ENCODE results near the gene CLEC9A. TPM values are rescaled to one million over a fixed set of nuclear protein-coding genes. Genes with fewer than 3 reads are reported as not detected.

CLEC9A gene
- not detected for total RNA-seq
- not detected for polyA plus RNA-seq

DNA sequence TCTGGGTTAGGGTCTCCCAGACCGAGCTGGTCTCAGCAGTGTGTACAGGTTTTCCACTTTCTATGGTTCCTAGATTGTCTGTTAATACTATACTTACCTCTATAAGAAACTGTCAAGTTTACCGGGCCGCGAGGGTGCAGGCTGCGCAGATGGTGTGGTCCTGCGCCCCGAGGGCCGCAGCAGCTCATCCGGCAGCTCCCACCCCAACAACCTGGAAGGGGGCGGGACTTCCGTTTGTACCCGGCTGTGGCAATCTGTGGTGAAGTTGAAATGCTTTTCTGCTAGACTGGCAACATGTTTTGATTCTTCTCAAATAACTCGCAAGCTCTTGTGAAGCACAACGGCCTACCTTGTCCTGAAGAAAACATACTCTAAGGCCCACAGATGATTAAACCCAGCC, at the start of gene CLEC9A:
CLEC9A (plus strand) TSS at position 237 of the 400 bp plus-strand sequence. CDS start 22,006 bp downstream, outside the sequence.
- Histone ChIP-seq H3K4me1 (ENCODE audit: control insufficient read depth, insufficient read depth, low read length, poor library complexity, severe bottlenecking) (no peaks in the 10 kb centered on the region), H3K9me3 (ENCODE audit: control insufficient read depth in 2 of 2, low read length in 2 of 2) (no peaks in the 10 kb centered on the region), H3K27ac (ENCODE audit: insufficient read depth, low read length, poor library complexity, severe bottlenecking) (no peak within 1 kb of the TSS), H3K4me3 (ENCODE audit: low read depth, low read length) (no peak within 1 kb of the TSS), H3K27me3 (ENCODE audit: control insufficient read depth, insufficient read depth, low read length) (no peaks in the 10 kb centered on the region), H3K36me3 (ENCODE audit: control insufficient read depth, insufficient read depth, low read length) (no peaks in the 10 kb centered on the region)
- ATAC-seq (ENCODE audit: low read depth in 2 of 2) (no peak), DNase-seq (no peak)
- H3K27me3 Mint-ChIP-seq = peaks cover 42% of the 10 kb centered on the region
- H3K4me3 Mint-ChIP-seq = no peak within 1 kb of the TSS
- no peaks in the 10 kb centered on the region for H3K36me3 Mint-ChIP-seq
- H3K4me1 Mint-ChIP-seq = no peaks in the 10 kb centered on the region
- H3K9me3 Mint-ChIP-seq = peaks cover 0 to 3% (median 0%) of the 10 kb centered on the region in 7 donors
- no peak within 1 kb of the TSS for H3K27ac Mint-ChIP-seq

DNA sequence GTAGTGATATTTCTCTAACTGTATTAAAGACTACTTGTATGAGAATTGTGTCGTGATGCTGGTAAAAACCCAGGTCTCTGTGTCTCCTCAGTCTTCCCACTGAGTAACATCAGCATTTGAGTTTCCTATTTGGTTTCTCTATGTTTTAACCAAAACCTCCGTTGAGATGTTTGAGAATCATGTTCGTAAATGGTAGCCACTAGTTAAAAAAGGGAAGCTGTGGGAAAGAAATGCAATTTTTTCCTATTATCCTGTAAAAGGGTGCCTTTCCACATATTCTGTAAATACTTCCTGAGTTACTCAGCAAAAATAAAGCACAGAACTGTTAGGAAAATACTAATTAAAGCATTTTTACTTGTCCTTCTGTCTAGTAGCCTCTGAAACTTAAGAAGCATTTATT, 38.6 kb upstream of the CLEC9A start:
- Mint-ChIP-seq H3K4me3 (no peak overlapping the region), H3K27me3 (peaks cover 34% of the 10 kb centered on the region), H3K9me3 (peaks cover 0 to 4% (median 0%) of the 10 kb centered on the region in 7 donors), H3K4me1 (no peaks in the 10 kb centered on the region), H3K36me3 (no peaks in the 10 kb centered on the region), H3K27ac (peak overlapping the region in 1 of 3 donors; percentile 16)
- Histone ChIP-seq H3K36me3 (ENCODE audit: control insufficient read depth, insufficient read depth, low read length) (no peaks in the 10 kb centered on the region), H3K4me3 (ENCODE audit: low read depth, low read length) (no peak overlapping the region), H3K9me3 (ENCODE audit: control insufficient read depth in 2 of 2, low read length in 2 of 2) (no peaks in the 10 kb centered on the region), H3K4me1 (ENCODE audit: control insufficient read depth, insufficient read depth, low read length, poor library complexity, severe bottlenecking) (no peaks in the 10 kb centered on the region), H3K27ac (ENCODE audit: insufficient read depth, low read length, poor library complexity, severe bottlenecking) (no peak overlapping the region), H3K27me3 (ENCODE audit: control insufficient read depth, insufficient read depth, low read length) (peaks cover 36% of the 10 kb centered on the region)
- no peak for DNase-seq
- ATAC-seq (ENCODE audit: low read depth in 2 of 2) = no peak

DNA sequence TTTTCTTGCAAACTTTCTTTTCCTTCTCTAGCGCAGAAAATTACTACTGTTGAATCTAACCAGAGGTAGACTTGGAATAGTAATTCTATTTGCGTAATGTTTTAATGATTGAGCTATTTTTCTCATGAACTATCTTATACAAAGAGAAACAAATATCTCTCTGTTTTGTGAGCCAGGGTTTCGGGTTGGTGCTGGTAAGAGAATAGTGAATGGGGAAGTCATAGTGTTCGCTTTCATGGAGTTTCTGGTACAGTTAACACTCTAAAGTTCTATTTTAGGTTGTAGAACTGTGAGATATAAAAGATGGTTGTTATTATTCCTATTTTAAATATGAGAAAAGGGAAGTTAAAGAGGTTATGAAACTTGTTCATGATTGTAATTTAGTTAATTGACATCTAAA, 38.2 kb upstream of the CLEC9A start:
- Histone ChIP-seq H3K27me3 (ENCODE audit: control insufficient read depth, insufficient read depth, low read length) (peaks cover 38% of the 10 kb centered on the region), H3K27ac (ENCODE audit: insufficient read depth, low read length, poor library complexity, severe bottlenecking) (no peak overlapping the region), H3K4me3 (ENCODE audit: low read depth, low read length) (no peak overlapping the region), H3K9me3 (ENCODE audit: control insufficient read depth in 2 of 2, low read length in 2 of 2) (no peaks in the 10 kb centered on the region), H3K4me1 (ENCODE audit: control insufficient read depth, insufficient read depth, low read length, poor library complexity, severe bottlenecking) (no peaks in the 10 kb centered on the region), H3K36me3 (ENCODE audit: control insufficient read depth, insufficient read depth, low read length) (no peaks in the 10 kb centered on the region)
- ATAC-seq (ENCODE audit: low read depth in 2 of 2) (no peak), DNase-seq (no peak)
- no peak overlapping the region for H3K4me3 Mint-ChIP-seq
- peaks cover 0 to 4% (median 0%) of the 10 kb centered on the region in 7 donors for H3K9me3 Mint-ChIP-seq
- no peaks in the 10 kb centered on the region for H3K36me3 Mint-ChIP-seq
- no peaks in the 10 kb centered on the region for H3K4me1 Mint-ChIP-seq
- H3K27me3 Mint-ChIP-seq = peaks cover 31% of the 10 kb centered on the region
- no peak overlapping the region for H3K27ac Mint-ChIP-seq

DNA sequence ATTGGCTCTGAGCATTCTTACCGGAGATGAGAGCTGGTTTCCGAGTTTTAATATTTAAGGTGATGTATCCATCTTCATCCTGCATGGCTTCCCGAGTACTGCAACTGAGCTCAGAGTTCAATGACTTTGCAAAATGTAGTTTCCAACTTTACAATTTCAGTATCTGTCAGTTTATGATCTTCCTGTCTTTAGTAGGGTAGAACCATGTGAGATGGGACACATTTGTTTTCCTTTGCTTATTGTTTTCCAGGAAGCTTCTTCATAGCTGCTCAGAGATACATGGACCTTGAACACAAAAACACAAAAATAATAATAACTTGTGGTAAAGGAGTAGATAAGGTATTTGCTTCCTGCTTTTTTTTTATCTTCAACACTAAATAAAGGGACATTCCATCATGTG, 31.5 kb upstream of the CLEC9A start, which contains the start of gene CLEC1B:
CLEC1B (minus strand) TSS at position 106 of the 400 bp plus-strand sequence; CDS start at position 85, 21 bp downstream.
- Histone ChIP-seq H3K27me3 (ENCODE audit: control insufficient read depth, insufficient read depth, low read length) (peaks cover 19% of the 10 kb centered on the region), H3K4me3 (ENCODE audit: low read depth, low read length) (no peak within 1 kb of the TSS), H3K9me3 (ENCODE audit: control insufficient read depth in 2 of 2, low read length in 2 of 2) (no peaks in the 10 kb centered on the region), H3K36me3 (ENCODE audit: control insufficient read depth, insufficient read depth, low read length) (no peaks in the 10 kb centered on the region), H3K27ac (ENCODE audit: insufficient read depth, low read length, poor library complexity, severe bottlenecking) (no peak within 1 kb of the TSS), H3K4me1 (ENCODE audit: control insufficient read depth, insufficient read depth, low read length, poor library complexity, severe bottlenecking) (no peaks in the 10 kb centered on the region)
- ATAC-seq (ENCODE audit: low read depth in 2 of 2) (no peak), DNase-seq (no peak)
- H3K27ac Mint-ChIP-seq = no peak within 1 kb of the TSS
- no peaks in the 10 kb centered on the region for H3K36me3 Mint-ChIP-seq
- H3K9me3 Mint-ChIP-seq = no peaks in the 10 kb centered on the region
- no peaks in the 10 kb centered on the region for H3K4me1 Mint-ChIP-seq
- H3K4me3 Mint-ChIP-seq = no peak within 1 kb of the TSS
- peaks cover 16% of the 10 kb centered on the region for H3K27me3 Mint-ChIP-seq

DNA sequence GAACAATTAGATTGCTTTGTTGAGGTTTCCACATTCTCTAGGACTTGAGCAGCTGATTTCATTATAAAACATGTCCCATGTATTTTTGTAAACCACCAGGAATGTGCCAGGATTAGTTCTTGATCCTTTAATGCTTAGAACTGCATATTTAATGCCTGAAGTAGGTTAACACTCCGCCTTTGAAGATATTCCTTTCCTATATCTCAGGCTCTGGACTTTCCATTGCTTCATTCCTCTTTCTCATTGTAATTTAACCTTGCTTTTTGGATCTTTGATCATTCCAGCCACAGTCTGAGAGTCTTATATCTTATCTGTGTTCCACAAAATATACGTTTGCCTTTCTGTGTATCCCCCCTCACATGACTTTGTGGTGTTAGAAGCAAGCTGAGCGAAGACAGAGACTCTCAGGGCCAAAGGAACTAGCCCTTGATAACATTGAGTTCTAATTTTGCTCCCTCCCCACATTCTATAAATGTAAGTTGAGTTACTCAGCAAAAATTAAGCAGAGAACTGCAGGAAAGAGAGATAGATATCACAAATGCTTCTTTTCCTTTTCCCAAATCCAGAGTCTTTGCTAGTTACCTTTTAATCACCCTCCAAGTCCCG, 29.2 kb upstream of the CLEC9A start:
- Histone ChIP-seq H3K27me3 (ENCODE audit: control insufficient read depth, insufficient read depth, low read length) (peaks cover 9% of the 10 kb centered on the region), H3K4me3 (ENCODE audit: low read depth, low read length) (no peak overlapping the region), H3K36me3 (ENCODE audit: control insufficient read depth, insufficient read depth, low read length) (no peaks in the 10 kb centered on the region), H3K9me3 (ENCODE audit: control insufficient read depth in 2 of 2, low read length in 2 of 2) (no peaks in the 10 kb centered on the region), H3K27ac (ENCODE audit: insufficient read depth, low read length, poor library complexity, severe bottlenecking) (no peak overlapping the region), H3K4me1 (ENCODE audit: control insufficient read depth, insufficient read depth, low read length, poor library complexity, severe bottlenecking) (no peaks in the 10 kb centered on the region)
- Mint-ChIP-seq H3K36me3 (no peaks in the 10 kb centered on the region), H3K9me3 (no peaks in the 10 kb centered on the region), H3K4me1 (no peaks in the 10 kb centered on the region), H3K27me3 (peaks cover 16% of the 10 kb centered on the region), H3K4me3 (no peak overlapping the region), H3K27ac (no peak overlapping the region)
- DNase-seq = no peak
- no peak for ATAC-seq (ENCODE audit: low read depth in 2 of 2)

DNA sequence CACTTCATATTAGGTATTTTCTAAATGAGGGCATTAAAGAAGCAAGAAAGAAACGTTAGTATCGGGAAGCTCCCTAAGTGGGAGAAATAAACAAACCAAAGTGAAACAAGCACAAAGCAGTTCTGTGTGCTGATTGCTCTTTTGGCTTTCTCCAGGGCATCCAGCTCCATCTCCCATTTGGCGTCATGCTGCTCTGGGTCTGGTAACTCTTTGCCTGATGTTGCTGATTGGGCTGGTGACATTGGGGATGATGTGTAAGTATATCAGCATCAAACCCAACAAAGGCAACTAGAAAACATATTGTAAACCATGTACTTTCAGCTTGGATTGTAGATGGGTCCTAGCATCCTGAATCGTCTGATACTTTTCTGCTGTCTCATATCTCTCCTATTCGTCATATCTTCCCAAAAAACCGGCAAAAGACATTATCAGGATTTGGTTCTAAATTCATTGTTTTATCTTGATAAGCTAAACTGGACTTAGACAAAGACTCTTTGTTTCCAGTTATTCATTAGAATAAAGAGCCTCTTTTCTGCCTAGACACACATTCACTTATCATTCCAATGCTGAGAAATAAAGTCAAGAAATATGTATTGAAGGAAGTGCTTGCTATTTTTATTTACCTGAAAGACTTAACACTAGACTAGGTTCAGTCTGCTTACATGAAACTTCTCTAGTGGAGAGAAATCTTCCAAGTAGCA, 17.7 kb upstream of the CLEC9A start:
- H3K9me3 Mint-ChIP-seq = peaks cover 0 to 4% (median 0%) of the 10 kb centered on the region in 7 donors
- no peak for DNase-seq
- H3K4me3 ChIP-seq (ENCODE audit: low read depth, low read length) = no peak overlapping the region
- H3K9me3 ChIP-seq (ENCODE audit: control insufficient read depth in 2 of 2, low read length in 2 of 2) = no peaks in the 10 kb centered on the region
- no peaks in the 10 kb centered on the region for H3K4me1 Mint-ChIP-seq
- H3K4me3 Mint-ChIP-seq = no peak overlapping the region
- peaks cover 50% of the 10 kb centered on the region for H3K27me3 Mint-ChIP-seq
- ATAC-seq (ENCODE audit: low read depth in 2 of 2) = no peak
- H3K36me3 ChIP-seq (ENCODE audit: control insufficient read depth, insufficient read depth, low read length) = no peaks in the 10 kb centered on the region
- H3K27ac ChIP-seq (ENCODE audit: insufficient read depth, low read length, poor library complexity, severe bottlenecking) = no peak overlapping the region
- H3K27me3 ChIP-seq (ENCODE audit: control insufficient read depth, insufficient read depth, low read length) = peaks cover 17% of the 10 kb centered on the region
- H3K27ac Mint-ChIP-seq = no peak overlapping the region
- H3K36me3 Mint-ChIP-seq = no peaks in the 10 kb centered on the region
- no peaks in the 10 kb centered on the region for H3K4me1 ChIP-seq (ENCODE audit: control insufficient read depth, insufficient read depth, low read length, poor library complexity, severe bottlenecking)

DNA sequence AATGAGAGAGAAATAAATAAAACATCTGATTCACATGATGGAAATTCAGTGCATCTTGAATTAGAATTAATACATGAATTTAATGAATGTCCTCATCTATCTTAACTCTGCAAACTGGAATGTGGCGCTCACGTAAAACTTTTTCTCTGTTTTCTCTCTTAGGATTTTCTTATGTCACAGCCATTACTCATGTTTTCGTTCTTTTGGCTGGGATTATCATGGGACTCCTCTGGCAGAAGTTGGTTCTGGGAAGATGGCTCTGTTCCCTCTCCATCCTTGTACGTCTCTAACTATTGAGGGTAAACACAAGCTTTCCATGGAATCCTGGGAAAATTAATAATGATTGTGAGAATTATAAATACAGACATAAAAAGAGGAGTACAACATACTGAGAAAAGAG, 15.0 kb upstream of the CLEC9A start:
- Histone ChIP-seq H3K4me1 (ENCODE audit: control insufficient read depth, insufficient read depth, low read length, poor library complexity, severe bottlenecking) (no peaks in the 10 kb centered on the region), H3K27me3 (ENCODE audit: control insufficient read depth, insufficient read depth, low read length) (peaks cover 17% of the 10 kb centered on the region), H3K9me3 (ENCODE audit: control insufficient read depth in 2 of 2, low read length in 2 of 2) (no peaks in the 10 kb centered on the region), H3K27ac (ENCODE audit: insufficient read depth, low read length, poor library complexity, severe bottlenecking) (no peak overlapping the region), H3K36me3 (ENCODE audit: control insufficient read depth, insufficient read depth, low read length) (no peaks in the 10 kb centered on the region), H3K4me3 (ENCODE audit: low read depth, low read length) (no peak overlapping the region)
- DNase-seq (no peak), ATAC-seq (ENCODE audit: low read depth in 2 of 2) (no peak)
- no peaks in the 10 kb centered on the region for H3K36me3 Mint-ChIP-seq
- H3K4me3 Mint-ChIP-seq = no peak overlapping the region
- H3K27me3 Mint-ChIP-seq = peaks cover 49% of the 10 kb centered on the region
- no peak overlapping the region for H3K27ac Mint-ChIP-seq
- H3K9me3 Mint-ChIP-seq = peaks cover 0 to 4% (median 0%) of the 10 kb centered on the region in 7 donors
- no peaks in the 10 kb centered on the region for H3K4me1 Mint-ChIP-seq

DNA sequence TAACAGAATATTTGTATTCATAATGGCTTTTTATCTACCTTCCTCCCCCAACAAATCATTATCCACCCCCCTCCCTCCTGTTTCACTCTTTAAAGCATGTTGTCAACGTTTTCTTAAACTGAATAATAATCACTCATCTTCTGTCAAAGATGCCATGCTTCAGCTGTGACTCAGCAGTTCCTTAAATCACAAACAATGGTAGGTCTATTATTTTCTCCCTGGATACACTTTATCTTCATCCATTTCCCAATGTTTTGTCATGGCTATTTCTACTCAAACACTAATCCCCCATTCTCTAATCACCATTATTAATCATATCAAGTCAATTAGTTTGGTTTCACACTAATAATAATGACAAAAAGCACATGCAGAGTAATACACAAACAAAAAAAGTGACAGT, 13.6 kb upstream of the CLEC9A start:
- H3K27me3 ChIP-seq (ENCODE audit: control insufficient read depth, insufficient read depth, low read length) = peaks cover 15% of the 10 kb centered on the region
- H3K4me3 Mint-ChIP-seq = no peak overlapping the region
- no peaks in the 10 kb centered on the region for H3K9me3 ChIP-seq (ENCODE audit: control insufficient read depth in 2 of 2, low read length in 2 of 2)
- H3K9me3 Mint-ChIP-seq = peaks cover 0 to 4% (median 0%) of the 10 kb centered on the region in 7 donors
- H3K27me3 Mint-ChIP-seq = peaks cover 48% of the 10 kb centered on the region
- H3K36me3 ChIP-seq (ENCODE audit: control insufficient read depth, insufficient read depth, low read length) = no peaks in the 10 kb centered on the region
- no peak overlapping the region for H3K27ac Mint-ChIP-seq
- DNase-seq = no peak
- no peak for ATAC-seq (ENCODE audit: low read depth in 2 of 2)
- H3K4me1 Mint-ChIP-seq = no peaks in the 10 kb centered on the region
- no peak overlapping the region for H3K27ac ChIP-seq (ENCODE audit: insufficient read depth, low read length, poor library complexity, severe bottlenecking)
- H3K36me3 Mint-ChIP-seq = no peaks in the 10 kb centered on the region
- no peak overlapping the region for H3K4me3 ChIP-seq (ENCODE audit: low read depth, low read length)
- H3K4me1 ChIP-seq (ENCODE audit: control insufficient read depth, insufficient read depth, low read length, poor library complexity, severe bottlenecking) = no peaks in the 10 kb centered on the region
